ENCODE results near the gene CLDN9.

DNA sequence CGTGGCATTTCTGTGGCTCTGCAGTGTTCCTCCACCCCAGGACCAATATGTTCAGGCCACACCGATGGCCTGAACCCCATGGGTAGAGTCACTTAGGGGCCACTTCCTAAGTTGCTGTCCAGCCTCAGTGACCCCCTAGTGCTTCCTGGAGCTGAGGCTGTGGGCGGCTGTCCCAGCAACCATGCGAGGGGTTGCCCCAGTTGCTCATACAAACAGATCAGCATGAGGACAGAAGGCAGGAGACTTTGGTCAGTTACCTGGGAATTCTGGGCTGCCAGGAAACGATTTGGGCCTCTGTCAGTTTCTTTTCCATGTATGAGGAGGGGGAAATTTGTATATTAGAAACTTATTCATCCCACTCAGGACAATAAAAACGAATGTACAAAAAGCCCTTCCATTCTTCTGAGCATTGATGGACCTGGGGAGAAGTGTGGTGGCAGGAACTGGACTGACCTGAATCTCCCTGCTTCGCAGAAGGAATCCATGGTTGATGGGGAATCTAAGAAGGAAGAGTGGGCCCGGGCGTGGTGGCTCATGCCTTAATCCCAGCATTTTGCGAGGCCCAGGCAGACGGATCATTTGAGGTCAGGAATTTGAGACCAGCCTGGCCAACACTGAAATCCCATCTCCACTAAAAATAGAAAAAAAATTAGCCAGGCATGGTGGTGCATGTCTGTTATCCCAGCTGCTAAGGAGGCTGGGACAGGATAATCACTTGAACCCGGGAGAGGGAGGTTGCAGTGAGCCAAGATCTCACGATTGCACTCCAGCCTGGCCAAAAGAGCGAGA lies 47.8 kb downstream of the CLDN9 start:
- TF ChIP-seq POLR2AphosphoS5 (IDR thresholded peaks at IDR 0.05; ENCODE audit: low read depth, low read length) (no peak), TAF1 (IDR thresholded peaks at IDR 0.05; ENCODE audit: borderline replicate concordance, insufficient read depth, low read length) (no peak), SIN3A (IDR thresholded peaks at IDR 0.05; ENCODE audit: borderline replicate concordance, insufficient read depth, low read length) (no peak)
- TF ChIP-seq, protein P1, sequence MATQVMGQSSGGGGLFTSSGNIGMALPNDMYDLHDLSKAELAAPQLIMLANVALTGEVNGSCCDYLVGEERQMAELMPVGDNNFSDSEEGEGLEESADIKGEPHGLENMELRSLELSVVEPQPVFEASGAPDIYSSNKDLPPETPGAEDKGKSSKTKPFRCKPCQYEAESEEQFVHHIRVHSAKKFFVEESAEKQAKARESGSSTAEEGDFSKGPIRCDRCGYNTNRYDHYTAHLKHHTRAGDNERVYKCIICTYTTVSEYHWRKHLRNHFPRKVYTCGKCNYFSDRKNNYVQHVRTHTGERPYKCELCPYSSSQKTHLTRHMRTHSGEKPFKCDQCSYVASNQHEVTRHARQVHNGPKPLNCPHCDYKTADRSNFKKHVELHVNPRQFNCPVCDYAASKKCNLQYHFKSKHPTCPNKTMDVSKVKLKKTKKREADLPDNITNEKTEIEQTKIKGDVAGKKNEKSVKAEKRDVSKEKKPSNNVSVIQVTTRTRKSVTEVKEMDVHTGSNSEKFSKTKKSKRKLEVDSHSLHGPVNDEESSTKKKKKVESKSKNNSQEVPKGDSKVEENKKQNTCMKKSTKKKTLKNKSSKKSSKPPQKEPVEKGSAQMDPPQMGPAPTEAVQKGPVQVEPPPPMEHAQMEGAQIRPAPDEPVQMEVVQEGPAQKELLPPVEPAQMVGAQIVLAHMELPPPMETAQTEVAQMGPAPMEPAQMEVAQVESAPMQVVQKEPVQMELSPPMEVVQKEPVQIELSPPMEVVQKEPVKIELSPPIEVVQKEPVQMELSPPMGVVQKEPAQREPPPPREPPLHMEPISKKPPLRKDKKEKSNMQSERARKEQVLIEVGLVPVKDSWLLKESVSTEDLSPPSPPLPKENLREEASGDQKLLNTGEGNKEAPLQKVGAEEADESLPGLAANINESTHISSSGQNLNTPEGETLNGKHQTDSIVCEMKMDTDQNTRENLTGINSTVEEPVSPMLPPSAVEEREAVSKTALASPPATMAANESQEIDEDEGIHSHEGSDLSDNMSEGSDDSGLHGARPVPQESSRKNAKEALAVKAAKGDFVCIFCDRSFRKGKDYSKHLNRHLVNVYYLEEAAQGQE (IDR thresholded peaks at IDR 0.05; ENCODE audit: insufficient read depth in 1 of 2, low read depth in 2 of 2, low read length in 2 of 2) = no peak

Data from PFSK-1 (cell line).